H9 (cell line): ENCODE results near the gene MUC21. TPM values are rescaled to one million over a fixed set of nuclear protein-coding genes. Genes with fewer than 3 reads are reported as not detected.
"Not testable (repeated sequence)": the region's sequence is repeated elsewhere in the genome, so short reads cannot be mapped to it uniquely, and the experiment has no call there.

Source experiments
- DNase-seq: peaks from one replicate; pipeline ENCODE4 v3.0.0-alpha.2; 2017
- H2AFZ ChIP-seq: one replicate; pipeline ENCODE4 v1.6.1; 2013; ENCODE audit warnings: mild to moderate bottlenecking, low read length, control low read depth, moderate library complexity
- H2AK5ac ChIP-seq: 2 replicates; pipeline ENCODE4 v1.6.1; 2013; ENCODE audit warnings: low read length, control low read depth, mixed read lengths; ENCODE audit not compliant: insufficient read length
- H2BK120ac ChIP-seq: one replicate; pipeline ENCODE4 v1.6.1; 2013; ENCODE audit warnings: low read depth, mild to moderate bottlenecking, low read length, control low read depth, inconsistent platforms; ENCODE audit not compliant: poor library complexity, severe bottlenecking
- H2BK12ac ChIP-seq: 2 replicates; pipeline ENCODE4 v1.6.1; 2013; ENCODE audit warnings: low read length, control low read depth, mixed read lengths, low read depth; ENCODE audit not compliant: insufficient read length
- H2BK15ac ChIP-seq: 2 replicates; pipeline ENCODE4 v1.6.1; 2013; ENCODE audit warnings: low read depth, low read length, control low read depth
- H2BK20ac ChIP-seq: one replicate; pipeline ENCODE4 v1.6.1; 2013; ENCODE audit warnings: low read depth, mild to moderate bottlenecking, low read length, control low read depth, inconsistent platforms; ENCODE audit not compliant: poor library complexity, severe bottlenecking
- H2BK5ac ChIP-seq: 2 replicates; pipeline ENCODE4 v1.6.1; 2013; ENCODE audit warnings: low read length, control low read depth, mixed read lengths; ENCODE audit not compliant: insufficient read length
- H3K14ac ChIP-seq: 2 replicates; pipeline ENCODE4 v1.6.1; 2013; ENCODE audit warnings: low read length, control low read depth; ENCODE audit not compliant: insufficient read depth
- H3K18ac ChIP-seq: 2 replicates; pipeline ENCODE4 v1.6.1; 2013; ENCODE audit warnings: low read depth, mild to moderate bottlenecking, mixed read lengths, low read length, control low read depth; ENCODE audit not compliant: insufficient read length
- H3K23ac ChIP-seq: 2 replicates; pipeline ENCODE4 v1.6.1; 2013; ENCODE audit warnings: low read length, control low read depth, mixed read lengths, low read depth; ENCODE audit not compliant: insufficient read length
- H3K23me2 ChIP-seq: 2 replicates; pipeline ENCODE4 v1.6.1; 2013; ENCODE audit warnings: low read depth, mild to moderate bottlenecking, mixed read lengths, low read length, control low read depth; ENCODE audit not compliant: insufficient read length, poor library complexity, severe bottlenecking
- H3K27ac ChIP-seq: 2 replicates; pipeline ENCODE4 v1.5.1; 2013; ENCODE audit warnings: low read length, control low read depth, mixed read lengths, low read depth; ENCODE audit not compliant: insufficient read length
- H3K27me3 ChIP-seq: 2 replicates; pipeline ENCODE4 v1.6.1; 2013; ENCODE audit warnings: low read length, control low read depth, inconsistent platforms; ENCODE audit not compliant: insufficient read depth
- H3K4ac ChIP-seq: 2 replicates; pipeline ENCODE4 v1.6.1; 2013; ENCODE audit warnings: low read depth, mild to moderate bottlenecking, control low read depth, inconsistent platforms, low read length, moderate library complexity
- H3K4me1 ChIP-seq: 2 replicates; pipeline ENCODE4 v1.6.1; 2013; ENCODE audit warnings: low read length, control low read depth, inconsistent platforms; ENCODE audit not compliant: insufficient read depth
- H3K4me2 ChIP-seq: 2 replicates; pipeline ENCODE4 v1.6.1; 2013; ENCODE audit warnings: low read length, control low read depth, mixed read lengths; ENCODE audit not compliant: insufficient read length, insufficient read depth
- H3K56ac ChIP-seq: 2 replicates; pipeline ENCODE4 v1.6.1; 2013; ENCODE audit warnings: low read depth, mild to moderate bottlenecking, mixed read lengths, low read length, control low read depth; ENCODE audit not compliant: insufficient read length
- H3K79me1 ChIP-seq: 2 replicates; pipeline ENCODE4 v1.6.1; 2013; ENCODE audit warnings: low read depth, mild to moderate bottlenecking, moderate library complexity, low read length, control low read depth, inconsistent platforms; ENCODE audit not compliant: insufficient read depth, poor library complexity, severe bottlenecking
- H3K79me2 ChIP-seq: 2 replicates; pipeline ENCODE4 v1.6.1; 2013; ENCODE audit warnings: low read length, control low read depth, inconsistent platforms; ENCODE audit not compliant: insufficient read depth
- H3K9ac ChIP-seq: 2 replicates; pipeline ENCODE4 v1.6.1; 2013; ENCODE audit warnings: low read length, control low read depth, mixed read lengths; ENCODE audit not compliant: insufficient read length; ENCODE audit errors: extremely low read depth
- H3K9me3 ChIP-seq: one replicate; pipeline ENCODE4 v1.6.1; 2013; ENCODE audit warnings: low read depth, low read length, inconsistent platforms; ENCODE audit not compliant: control insufficient read depth
- H3T11ph ChIP-seq: one replicate; pipeline ENCODE4 v1.6.1; 2013; ENCODE audit warnings: mild to moderate bottlenecking, low read length, control low read depth, inconsistent platforms
- H4K20me1 ChIP-seq: one replicate; pipeline ENCODE4 v1.6.1; 2013; ENCODE audit not compliant: control insufficient read depth, insufficient read length, insufficient read depth
- H4K5ac ChIP-seq: 2 replicates; pipeline ENCODE4 v1.6.1; 2013; ENCODE audit warnings: low read depth, mild to moderate bottlenecking, mixed read lengths, low read length, control low read depth; ENCODE audit not compliant: insufficient read length
- H4K8ac ChIP-seq: replicated peaks from 2 replicates; pipeline ENCODE4 v1.6.1; 2013; ENCODE audit warnings: low read length, control low read depth, mixed read lengths, low read depth; ENCODE audit not compliant: insufficient read length
- H4K91ac ChIP-seq: 2 replicates; pipeline ENCODE4 v1.6.1; 2013; ENCODE audit warnings: low read depth, mild to moderate bottlenecking, moderate library complexity, mixed read lengths, low read length, control low read depth; ENCODE audit not compliant: insufficient read length
- H3K27ac Mint-ChIP-seq, 3 experiments: 2 replicates in 2 of 3; 3 replicates in 1 of 3; pipeline ENCODE4 v1.8.0; 2020 to 2021; ENCODE audit warnings: mixed read lengths in 3 of 3, mild to moderate bottlenecking in 1 of 3, moderate library complexity in 1 of 3
- H3K27me3 Mint-ChIP-seq: 2 replicates; pipeline ENCODE4 v1.8.0; 2021; ENCODE audit warnings: low read depth, mild to moderate bottlenecking, moderate library complexity, mixed read lengths
- H3K36me3 Mint-ChIP-seq, 3 experiments: 2 replicates in 2 of 3; 3 replicates in 1 of 3; pipeline ENCODE4 v1.8.0; 2020 to 2021; ENCODE audit warnings: low read depth in 3 of 3, mixed read lengths in 3 of 3; ENCODE audit not compliant: insufficient read depth in 1 of 3
- H3K4me1 Mint-ChIP-seq, 2 experiments: 2 replicates each; pipeline ENCODE4 v1.8.0; 2020; ENCODE audit warnings: mixed read lengths in 2 of 2
- H3K4me3 Mint-ChIP-seq, 2 experiments: 2 replicates in 1 of 2; 3 replicates in 1 of 2; pipeline ENCODE4 v1.8.0; 2020 to 2021; ENCODE audit warnings: mild to moderate bottlenecking in 2 of 2, mixed read lengths in 2 of 2, moderate library complexity in 1 of 2
- H3K9me3 Mint-ChIP-seq, 2 experiments: 2 replicates in 1 of 2; 3 replicates in 1 of 2; pipeline ENCODE4 v1.8.0; 2020; ENCODE audit warnings: mild to moderate bottlenecking in 2 of 2, mixed read lengths in 2 of 2, moderate library complexity in 1 of 2
- CTCF ChIP-seq: fragments of 200-600 bp; sonication (generic); conservative IDR thresholded peaks from 3 replicates; pipeline ENCODE4 v1.8.0; 2021; ENCODE audit warnings: antibody characterized with exemption, mild to moderate bottlenecking
- WGBS: extraction: QIAGEN DNeasy Blood & Tissue Kit; methylation state at CpG from one replicate; pipeline ENCODE4 v1.1.7; 2013; ENCODE audit warnings: missing lambda C conversion rate, low lambda C conversion rate, mixed read lengths; ENCODE audit not compliant: insufficient read length; ENCODE audit errors: extremely low coverage; 5-methylcytosine and 5-hydroxymethylcytosine counted together
- total RNA-seq: library from RNA; stranded (reverse); gene quantifications from 2 replicates; pipeline ENCODE4 v1.2.1, GENCODE V29; 2021

MUC21 gene
- total RNA-seq, 1 experiment from 2014 or later, result not detected

- Histone ChIP-seq H3K56ac (no peak overlapping the region), H4K8ac (no peak overlapping the region), H3K18ac (no peak overlapping the region), H3K27me3 (no peaks in the 10 kb centered on the region), H3K4me2 (no peak overlapping the region), H2BK15ac (no peak overlapping the region), H2AK5ac (no peak overlapping the region), H3K14ac (no peak overlapping the region), H3K9ac (no peak overlapping the region), H4K5ac (no peak overlapping the region), H3K79me1 (no peaks in the 10 kb centered on the region), H3K9me3 (no peaks in the 10 kb centered on the region), H4K91ac (no peak overlapping the region), H3K4ac (no peak overlapping the region), H2BK20ac (no peak overlapping the region), H4K20me1 (no peaks in the 10 kb centered on the region), H3K79me2 (no peaks in the 10 kb centered on the region), H3T11ph (no peak overlapping the region), H3K27ac (no peak overlapping the region), H2BK120ac (no peak overlapping the region), H3K4me1 (no peaks in the 10 kb centered on the region), H3K23ac (no peak overlapping the region), H3K23me2 (no peaks in the 10 kb centered on the region), H2BK5ac (no peak overlapping the region), H2BK12ac (no peak overlapping the region), H2AFZ (no peak overlapping the region)
- no peak for DNase-seq
- no peak overlapping the region for H3K4me3 Mint-ChIP-seq
- peaks cover 2% of the 10 kb centered on the region for H3K27me3 Mint-ChIP-seq
- no peaks in the 10 kb centered on the region for H3K4me1 Mint-ChIP-seq
- no peak for TF ChIP-seq CTCF
- H3K27ac Mint-ChIP-seq, result no peak overlapping the region
- no CpG with 5 or more reads among the region's 5 CpGs for WGBS
- H3K36me3 Mint-ChIP-seq, result peaks cover 2 to 6% (median 5%) of the 10 kb centered on the region in 3 experiments; a peak in 6 of 7 replicates
- H3K9me3 Mint-ChIP-seq, result peaks cover 11 to 17% of the 10 kb centered on the region in 2 experiments
These were observed 15.3 kb downstream of the MUC21 start for GRCh38 chr6:30998785-30999184.

GRCh38 chr6:31000067-31000860 lies 16.7 kb downstream of the MUC21 start:
- H2BK5ac ChIP-seq, H2BK15ac ChIP-seq, H3K4ac ChIP-seq, H3K79me2 ChIP-seq, H3K9me3 Mint-ChIP-seq, H3K79me1 ChIP-seq, H3K56ac ChIP-seq, H2AK5ac ChIP-seq, H3K18ac ChIP-seq, H4K8ac ChIP-seq, H4K20me1 ChIP-seq, H4K5ac ChIP-seq, H3K4me2 ChIP-seq, H2BK12ac ChIP-seq, H3K14ac ChIP-seq, H3K4me3 Mint-ChIP-seq, H3K27ac Mint-ChIP-seq, H3K36me3 Mint-ChIP-seq, H3K27ac ChIP-seq, DNase-seq, H3K23me2 ChIP-seq, H3K23ac ChIP-seq, H3K27me3 Mint-ChIP-seq, H2BK120ac ChIP-seq, H3T11ph ChIP-seq, H3K9me3 ChIP-seq, H4K91ac ChIP-seq, H3K27me3 ChIP-seq, H2AFZ ChIP-seq, H2BK20ac ChIP-seq, H3K4me1 Mint-ChIP-seq, H3K4me1 ChIP-seq, H3K9ac ChIP-seq: not testable (repeated sequence)
- no CpG with 5 or more reads among the region's 39 CpGs for WGBS
